ENCODE data around the gene GRK5.
"Not testable (repeated sequence)": the region's sequence is repeated elsewhere in the genome, so short reads cannot be mapped to it uniquely, and the experiment has no call there.

The GRK5 gene

DNA sequence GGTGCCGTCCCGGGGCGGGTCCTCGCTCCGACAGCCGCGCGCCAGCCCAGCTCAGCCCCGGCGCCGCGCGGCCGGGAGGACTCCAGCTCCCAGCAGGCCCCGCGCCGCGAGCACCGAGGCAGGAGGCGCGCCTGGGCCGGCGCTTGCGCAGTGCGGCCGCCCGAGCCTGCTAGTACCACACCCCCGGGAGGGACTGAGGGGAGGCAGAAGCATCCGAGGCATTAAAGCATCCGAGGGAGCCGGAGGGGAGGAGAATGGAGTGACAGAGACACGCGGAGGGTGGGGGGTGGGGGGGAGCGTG, at the start of gene GRK5:
Gene GRK5 (plus strand): TSS at position 206 of the 301 bp plus-strand sequence. CDS start 347 bp downstream, outside the sequence.
- peak; percentile 85 for DNase-seq

GRCh38 chr10:119159332-119159731, 48.0 kb upstream of the GRK5 start:
- DNase-seq = no peak

GRCh38 chr10:119161680-119162451, 45.5 kb upstream of the GRK5 start:
- DNase-seq = no peak

DNA sequence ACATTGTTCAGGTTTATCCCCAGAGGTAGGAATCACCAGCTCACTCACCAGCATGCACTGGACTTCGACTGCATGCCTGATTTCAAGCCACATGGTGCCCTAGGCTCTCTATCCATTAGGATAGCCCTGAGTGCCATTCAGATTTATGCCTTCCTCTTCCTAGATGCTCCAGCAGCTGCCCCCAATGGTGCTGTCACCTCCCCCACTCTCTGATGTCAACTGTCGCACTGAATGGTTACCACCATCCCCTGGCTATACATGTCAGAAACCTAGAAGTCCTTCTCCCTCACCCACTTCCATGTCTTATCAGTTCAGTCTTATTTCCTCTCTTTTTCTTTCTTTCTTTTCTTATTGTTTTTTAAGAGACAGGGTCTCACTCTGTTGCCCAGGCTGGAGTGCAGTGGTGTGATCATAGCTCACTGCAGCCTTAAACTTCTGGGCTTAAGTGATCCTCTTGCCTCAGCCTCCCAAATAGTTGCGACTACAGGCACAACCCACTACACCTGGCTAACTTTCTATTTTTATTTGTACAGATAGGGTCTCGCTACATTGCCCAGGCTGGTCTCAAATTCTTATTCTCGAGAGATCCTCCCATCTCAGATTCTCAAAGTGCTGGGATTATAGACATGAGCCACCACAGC, 44.8 kb upstream of the GRK5 start:
- no peak for DNase-seq

DNA sequence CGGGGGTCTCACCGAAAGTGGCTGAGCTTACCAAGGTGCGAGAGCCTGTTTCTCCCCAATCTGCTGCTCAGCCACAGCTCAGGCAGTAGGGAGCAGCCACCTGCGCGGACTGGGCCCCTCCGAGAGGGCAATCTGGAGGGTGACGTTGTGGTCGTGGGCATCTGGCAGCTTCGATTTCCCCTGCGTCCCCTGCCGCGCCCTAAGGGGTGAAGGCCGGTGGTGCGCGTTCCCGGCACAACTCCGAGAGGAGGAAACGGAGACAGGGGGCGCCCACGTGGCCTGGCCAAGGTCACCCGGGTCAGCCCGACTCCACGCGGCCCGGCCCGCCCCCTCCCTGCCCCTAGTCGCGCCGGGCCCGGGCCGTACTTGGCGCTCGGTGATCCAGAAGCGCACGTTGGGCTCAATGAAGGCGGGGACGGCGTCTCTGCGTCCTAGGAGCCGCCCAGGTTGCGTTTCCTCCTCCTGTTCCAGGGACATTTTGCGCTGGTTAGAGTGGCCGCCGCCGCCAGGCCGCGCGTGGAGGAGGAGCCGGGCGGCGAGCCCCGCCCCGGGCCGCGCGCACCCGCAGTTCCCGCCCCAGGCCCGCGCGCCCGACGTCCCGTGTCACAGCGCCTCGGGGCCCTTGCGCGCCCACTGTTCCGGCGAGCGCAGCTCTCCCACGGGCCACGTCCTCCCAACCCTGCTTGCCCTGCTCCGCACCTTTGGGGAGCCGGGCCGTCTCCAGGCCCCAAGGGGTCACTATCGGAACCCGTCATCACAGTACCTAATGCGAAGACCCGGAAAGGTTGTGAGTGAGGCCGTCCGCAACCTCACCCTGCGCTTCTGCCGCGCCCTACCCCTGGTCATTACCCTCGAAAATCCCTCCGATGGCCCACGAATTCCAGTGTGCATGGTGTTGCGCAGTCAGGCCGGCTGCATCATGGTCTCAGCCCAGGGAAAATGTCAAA, 41.9 kb upstream of the GRK5 start, which contains the start of gene SFXN4:
Gene SFXN4 (minus strand): TSS at position 544 of the 947 bp plus-strand sequence. CDS start 67 bp downstream, at position 477.
- peak; percentile 31 for DNase-seq

DNA sequence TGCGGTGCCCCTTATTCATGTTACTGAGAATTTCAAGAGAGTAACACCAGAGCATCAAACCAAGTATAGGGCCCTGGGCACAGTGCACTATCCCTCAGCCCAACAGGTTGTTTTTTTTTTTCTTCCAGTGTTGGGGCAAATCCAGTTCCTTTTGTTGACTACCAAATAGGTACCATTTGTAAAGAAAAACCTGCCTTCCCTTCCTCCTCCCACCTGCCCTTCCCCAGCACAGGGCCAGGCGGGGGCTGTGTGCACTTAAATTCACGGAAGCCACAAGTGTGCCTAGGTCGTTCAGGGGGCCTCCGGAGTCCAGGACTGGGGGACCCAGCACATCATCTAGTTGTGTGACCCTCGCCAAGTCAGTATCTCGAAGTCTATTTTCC, 41.3 kb upstream of the GRK5 start:
- DNase-seq = no peak

- no peak for DNase-seq
Observed at GRCh38 chr10:119166564-119166963, 40.8 kb upstream of the GRK5 start.

DNA sequence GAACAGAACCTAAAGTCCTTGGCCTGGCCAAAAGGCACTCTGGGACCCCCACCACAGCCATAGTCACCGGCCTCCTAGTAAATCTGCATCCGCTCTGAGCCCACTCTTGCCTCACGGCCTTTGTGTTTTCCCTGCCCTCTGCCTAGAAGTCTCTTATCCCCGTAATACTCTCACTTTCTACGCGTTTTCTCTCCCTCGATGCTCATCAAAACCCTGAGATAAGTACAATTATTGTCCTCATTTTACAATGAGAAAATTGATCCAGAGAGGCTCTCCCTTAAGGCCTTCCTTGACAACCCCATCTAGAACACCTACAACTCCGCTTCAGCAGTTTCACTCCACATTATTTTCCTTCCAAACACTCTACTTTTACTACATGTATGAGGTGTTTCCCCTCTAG, 40.3 kb upstream of the GRK5 start:
- DNase-seq = no peak

DNA sequence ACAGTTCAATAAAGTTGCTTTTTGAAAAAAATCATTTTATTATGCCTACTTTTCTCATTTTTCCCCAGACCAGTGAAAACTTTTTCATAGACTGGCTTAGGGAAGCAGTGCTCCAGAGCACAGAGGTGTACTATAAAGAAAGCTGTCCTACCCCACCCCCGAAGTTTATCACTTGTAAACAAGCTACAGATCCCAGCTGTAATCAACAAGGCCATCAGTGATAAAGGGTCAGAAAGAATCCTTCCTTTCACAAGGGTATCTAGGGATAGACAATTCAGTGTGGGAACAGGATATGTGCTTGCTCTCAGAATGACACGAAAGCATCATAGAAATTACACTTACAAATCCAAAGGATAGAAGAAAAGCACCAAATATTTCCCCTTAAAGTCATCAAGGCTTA, 33.3 kb upstream of the GRK5 start:
- no peak for DNase-seq

- DNase-seq = no peak
Observed at GRCh38 chr10:119176166-119176565, 31.2 kb upstream of the GRK5 start.

DNA sequence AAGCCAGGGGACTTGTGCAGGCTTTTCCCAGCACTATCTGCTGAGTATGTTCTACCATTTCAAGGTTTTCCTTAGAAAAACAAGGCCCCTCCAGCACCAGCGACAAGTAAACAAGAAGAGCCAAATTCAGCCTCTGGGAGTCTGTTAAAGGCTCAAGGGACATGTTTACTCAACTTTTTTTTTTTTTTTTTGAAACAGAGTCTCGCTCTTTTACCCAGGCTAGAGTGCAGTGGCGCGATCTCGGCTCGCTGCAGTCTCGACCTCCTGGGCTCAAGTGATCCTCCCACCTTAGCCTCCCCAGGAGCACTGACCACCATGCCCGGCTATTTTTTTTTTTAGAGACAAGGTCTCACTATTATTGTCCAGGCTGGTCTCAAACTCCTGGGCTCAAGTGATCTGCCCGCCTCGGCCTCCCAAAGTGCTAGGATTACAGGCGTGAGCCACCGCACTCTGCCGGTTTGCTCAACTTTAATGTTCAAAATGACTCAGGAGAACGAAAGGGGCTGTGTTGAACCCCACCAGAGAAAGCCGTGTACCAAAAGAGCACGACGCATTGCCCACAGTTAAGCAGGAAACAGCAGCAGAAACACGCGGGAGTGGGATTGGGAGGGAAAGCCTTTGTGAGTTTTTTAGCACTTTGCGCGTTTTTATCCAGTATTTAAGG, 29.5 kb upstream of the GRK5 start:
- DNase-seq = no peak

GRCh38 chr10:119178372-119179119, 28.8 kb upstream of the GRK5 start, which contains the start of gene PRDX3:
PRDX3 (minus strand) TSS chr10:119178812; CDS start chr10:119178790, 22 bp downstream.
- DNase-seq = peak; percentile 76

- not testable (repeated sequence) for DNase-seq
Observed at GRCh38 chr10:119180850-119181400, 26.4 kb upstream of the GRK5 start.

DNA sequence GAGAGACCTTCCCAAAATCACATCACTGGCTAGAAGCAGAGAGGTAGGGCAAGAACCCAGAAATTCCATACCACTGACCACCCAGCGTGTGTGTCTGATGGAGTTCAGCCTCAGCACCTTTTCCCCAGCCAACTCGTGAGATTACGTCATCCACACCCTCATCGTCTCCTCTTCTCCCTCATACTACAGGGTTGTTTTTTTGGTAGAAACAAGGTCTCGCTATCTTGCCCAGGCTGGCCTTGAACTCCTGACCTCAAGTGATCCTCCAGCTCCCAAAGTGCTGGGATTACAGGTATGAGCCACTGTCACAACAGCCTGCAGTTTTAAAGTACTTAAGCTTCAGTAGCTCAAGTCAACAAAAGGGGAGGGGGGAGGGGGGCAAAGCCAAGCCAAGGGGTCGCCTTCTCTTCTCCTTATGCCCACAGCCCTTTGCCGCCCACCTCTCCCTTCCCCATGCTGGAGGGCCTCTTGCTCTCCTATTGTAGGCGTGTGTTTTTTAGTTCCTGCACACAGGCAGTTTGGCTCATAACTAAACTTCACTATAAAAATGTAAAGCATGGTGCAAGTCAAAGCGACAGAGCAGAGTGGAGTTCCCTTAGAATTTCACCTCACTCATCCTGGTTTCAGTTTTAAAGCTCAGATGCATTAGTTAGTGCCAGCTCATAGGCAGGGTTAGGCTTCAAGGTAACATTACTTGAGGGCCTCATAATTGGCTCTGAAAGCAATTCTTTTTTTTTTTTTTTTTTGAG, 23.5 kb upstream of the GRK5 start:
- DNase-seq = no peak

GRCh38 chr10:119189811-119190282, 17.5 kb upstream of the GRK5 start:
- no peak for DNase-seq

DNA sequence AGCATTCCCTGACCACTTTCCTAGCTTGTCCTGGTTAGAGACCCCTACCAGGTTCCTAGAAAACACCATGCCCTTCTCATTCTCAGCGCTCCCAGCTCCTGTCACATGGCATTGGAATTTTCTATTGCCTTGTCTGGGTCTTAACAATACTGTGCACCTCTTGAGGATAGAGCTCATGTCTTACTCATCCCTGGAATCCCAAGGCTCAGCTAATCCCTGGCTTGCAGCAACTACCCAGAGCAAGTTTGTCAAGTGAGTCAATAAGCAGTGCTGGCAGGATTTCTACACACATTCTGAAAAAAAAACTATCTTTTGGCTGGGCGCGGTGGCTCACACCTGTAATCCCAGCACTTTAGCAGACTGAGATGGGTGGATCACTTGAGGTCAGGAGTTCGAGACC, 17.0 kb upstream of the GRK5 start:
- DNase-seq = no peak

- DNase-seq = no peak
Observed at GRCh38 chr10:119190954-119191785, 16.2 kb upstream of the GRK5 start.

- DNase-seq = no peak
Observed at GRCh38 chr10:119191881-119192280, 15.5 kb upstream of the GRK5 start.

GRCh38 chr10:119197921-119198320, 9.4 kb upstream of the GRK5 start:
- DNase-seq = no peak

- no peak for DNase-seq
Observed at GRCh38 chr10:119198438-119198837, 8.9 kb upstream of the GRK5 start.
